Caco-2 (cell line): ENCODE measurements around the gene COX8C. TPM values are rescaled to one million over a fixed set of nuclear protein-coding genes. Genes with fewer than 3 reads are reported as not detected.

Experiments used
- BruUV-seq: library from RNA; stranded (reverse); fragments of 400-500 nt; replicated peaks from 2 replicates; lab custom pipeline; 2021; lab: Mats Ljungman, UMichigan
- CTCF ChIA-PET: fragments of 300-600 bp; sonication (Branson Sonifier 250); formaldehyde crosslinking; loops from one replicate; lab custom pipeline; 2022; ENCODE audit warnings: antibody characterized with exemption; lab: Charles Lee
- POLR2A ChIA-PET: fragments of 300-600 bp; sonication (Branson Sonifier 250); formaldehyde crosslinking; loops from one replicate; lab custom pipeline; 2022; ENCODE audit warnings: antibody characterized with exemption; lab: Charles Lee
- DNase-seq, 2 experiments: peaks; one replicate each; pipeline versions ENCODE4 v3.0.0 to v3.0.0-alpha.2; 2020 to 2022
- H3K27me3 ChIP-seq: replicated peaks from 2 replicates; pipeline ENCODE4 v1.6.0; 2011; ENCODE audit warnings: low read length; ENCODE audit not compliant: control insufficient read depth, insufficient read depth
- H3K36me3 ChIP-seq: 2 replicates; pipeline ENCODE4 v1.5.1; 2011; ENCODE audit warnings: low read length; ENCODE audit not compliant: control insufficient read depth, insufficient read depth
- H3K4me1 ChIP-seq: fragments of 250-450 bp; sonication (Bioruptor Pico); 2 replicates; pipeline ENCODE4 v1.5.1; 2020; ENCODE audit warnings: mild to moderate bottlenecking
- H3K4me3 ChIP-seq: 2 replicates; pipeline ENCODE4 v1.5.1; 2011; ENCODE audit warnings: low read depth, mild to moderate bottlenecking, control low read depth, low read length
- H3K9me3 ChIP-seq: fragments of 250-450 bp; sonication (Bioruptor Pico); 2 replicates; pipeline ENCODE4 v1.5.1; 2020; ENCODE audit warnings: mild to moderate bottlenecking, moderate library complexity
- H3K27ac Mint-ChIP-seq: one replicate; pipeline ENCODE4 v1.8.0; 2022; ENCODE audit warnings: mixed read lengths; ENCODE audit not compliant: unreplicated experiment
- H3K27me3 Mint-ChIP-seq: one replicate; pipeline ENCODE4 v1.8.0; 2022; ENCODE audit warnings: mixed read lengths; ENCODE audit not compliant: insufficient read depth, unreplicated experiment
- H3K36me3 Mint-ChIP-seq: one replicate; pipeline ENCODE4 v1.8.0; 2022; ENCODE audit warnings: mild to moderate bottlenecking, mixed read lengths; ENCODE audit not compliant: insufficient read depth, unreplicated experiment
- H3K4me1 Mint-ChIP-seq: one replicate; pipeline ENCODE4 v1.8.0; 2022; ENCODE audit warnings: low read depth, mixed read lengths; ENCODE audit not compliant: unreplicated experiment
- H3K4me3 Mint-ChIP-seq: one replicate; pipeline ENCODE4 v1.8.0; 2022; ENCODE audit warnings: mild to moderate bottlenecking, moderate library complexity, mixed read lengths; ENCODE audit not compliant: unreplicated experiment
- H3K9me3 Mint-ChIP-seq: one replicate; pipeline ENCODE4 v1.8.0; 2022; ENCODE audit warnings: mixed read lengths; ENCODE audit not compliant: unreplicated experiment
- intact Hi-C: fragments of 100-400 bp; cut with micrococcal nuclease; formaldehyde crosslinking; loops from one replicate; pipeline ENCODE4 v1.10.0; 2022; ENCODE audit not compliant: unreplicated experiment
- total RNA-seq: library from RNA; stranded (reverse); gene quantifications from 2 replicates; pipeline ENCODE4 v1.2.3, GENCODE V29; 2022
- TF ChIP-seq, protein P1 (sequence below), 2 experiments: fragments of 200-600 bp in 1 of 2; IDR thresholded peaks; 1 replicate in 1 of 2; 2 replicates in 1 of 2; pipeline versions ENCODE4 v1.5.1 to v1.8.0; 2011 to 2022; ENCODE audit warnings: antibody characterized with exemption in 1 of 2, control low read depth in 1 of 2, inconsistent platforms in 1 of 2, low read depth in 1 of 2, low read length in 1 of 2, mild to moderate bottlenecking in 1 of 2, moderate library complexity in 1 of 2; ENCODE audit not compliant: insufficient read depth in 1 of 2, severe bottlenecking in 1 of 2, unreplicated experiment in 1 of 2

The COX8C gene
- total RNA-seq, 1 experiment from 2014 or later: not detected

DNA sequence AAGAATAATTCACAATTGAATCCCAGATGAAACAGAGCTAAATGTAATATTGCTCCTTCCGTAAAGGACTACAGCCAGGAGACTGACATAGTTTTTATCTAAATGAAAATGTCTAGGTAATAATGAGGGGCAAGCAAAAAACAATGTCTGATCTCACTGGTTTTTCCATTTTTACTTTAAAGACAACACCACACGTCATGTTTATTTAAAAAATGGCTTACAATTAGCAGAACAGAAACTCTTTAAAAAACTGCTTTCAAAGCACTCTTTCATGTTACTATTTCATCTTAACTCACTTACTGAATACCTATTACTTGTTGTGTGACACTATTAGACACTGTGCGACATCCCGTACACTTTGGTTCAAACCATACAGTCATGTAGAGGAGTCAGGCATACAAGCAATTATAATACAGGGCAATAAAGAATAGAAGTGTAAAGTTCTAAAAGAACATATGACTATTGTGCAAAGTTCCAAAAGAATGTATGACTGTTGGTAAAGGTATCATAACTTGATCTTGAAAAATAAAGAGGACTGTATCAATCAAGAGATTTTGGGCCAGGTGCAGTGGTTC is 23.3 kb upstream of the COX8C start:
- Mint-ChIP-seq H3K9me3 (no peaks in the 10 kb centered on the region), H3K36me3 (peaks cover 10% of the 10 kb centered on the region), H3K4me1 (no peaks in the 10 kb centered on the region), H3K27ac (no peak overlapping the region), H3K4me3 (no peak overlapping the region), H3K27me3 (no peaks in the 10 kb centered on the region)
- DNase-seq: no peak
- H3K36me3 ChIP-seq: peaks cover 2% of the 10 kb centered on the region
- TF ChIP-seq, protein P1, sequence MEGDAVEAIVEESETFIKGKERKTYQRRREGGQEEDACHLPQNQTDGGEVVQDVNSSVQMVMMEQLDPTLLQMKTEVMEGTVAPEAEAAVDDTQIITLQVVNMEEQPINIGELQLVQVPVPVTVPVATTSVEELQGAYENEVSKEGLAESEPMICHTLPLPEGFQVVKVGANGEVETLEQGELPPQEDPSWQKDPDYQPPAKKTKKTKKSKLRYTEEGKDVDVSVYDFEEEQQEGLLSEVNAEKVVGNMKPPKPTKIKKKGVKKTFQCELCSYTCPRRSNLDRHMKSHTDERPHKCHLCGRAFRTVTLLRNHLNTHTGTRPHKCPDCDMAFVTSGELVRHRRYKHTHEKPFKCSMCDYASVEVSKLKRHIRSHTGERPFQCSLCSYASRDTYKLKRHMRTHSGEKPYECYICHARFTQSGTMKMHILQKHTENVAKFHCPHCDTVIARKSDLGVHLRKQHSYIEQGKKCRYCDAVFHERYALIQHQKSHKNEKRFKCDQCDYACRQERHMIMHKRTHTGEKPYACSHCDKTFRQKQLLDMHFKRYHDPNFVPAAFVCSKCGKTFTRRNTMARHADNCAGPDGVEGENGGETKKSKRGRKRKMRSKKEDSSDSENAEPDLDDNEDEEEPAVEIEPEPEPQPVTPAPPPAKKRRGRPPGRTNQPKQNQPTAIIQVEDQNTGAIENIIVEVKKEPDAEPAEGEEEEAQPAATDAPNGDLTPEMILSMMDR (IDR thresholded peaks at IDR 0.05; ENCODE audit: insufficient read depth in 1 of 2, low read depth in 1 of 2, low read length in 1 of 2, severe bottlenecking in 1 of 2, unreplicated experiment in 1 of 2): no peak
- H3K27me3 ChIP-seq: no peaks in the 10 kb centered on the region
- CTCF ChIA-PET: no interaction called here
- BruUV-seq: no TSS peak
- H3K4me1 ChIP-seq: peaks cover 4% of the 10 kb centered on the region
- intact Hi-C loops: no loop called here
- no peaks in the 10 kb centered on the region for H3K9me3 ChIP-seq
- H3K4me3 ChIP-seq: no peak overlapping the region
- POLR2A ChIA-PET: no interaction called here

DNA sequence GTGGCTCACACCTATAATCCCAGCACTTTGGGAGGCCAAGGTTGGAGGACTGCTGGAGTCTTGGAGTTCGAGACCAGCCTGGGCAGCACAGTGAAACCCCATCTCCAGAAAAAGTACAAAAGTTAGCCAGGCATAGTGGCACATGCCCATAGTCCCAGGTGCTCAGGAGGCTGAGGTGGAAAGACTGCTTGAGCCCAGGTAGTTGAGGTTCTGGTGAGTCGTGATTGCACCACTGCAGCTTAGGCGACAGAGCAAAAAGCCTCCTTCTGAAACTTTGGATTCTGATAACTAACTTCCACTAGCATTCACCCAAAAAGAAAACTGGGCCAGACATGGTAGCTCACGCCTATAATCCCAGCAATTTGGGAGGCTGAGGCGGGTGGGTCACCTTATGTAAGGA is 20.8 kb upstream of the COX8C start:
- POLR2A ChIA-PET: no interaction called here
- H3K4me3 Mint-ChIP-seq: no peak overlapping the region
- BruUV-seq: no TSS peak
- H3K36me3 ChIP-seq: peaks cover 2% of the 10 kb centered on the region
- H3K27me3 Mint-ChIP-seq: no peaks in the 10 kb centered on the region
- intact Hi-C loops: no loop called here
- H3K4me3 ChIP-seq: no peak overlapping the region
- DNase-seq: no peak
- peaks cover 18% of the 10 kb centered on the region for H3K4me1 ChIP-seq
- no peak overlapping the region for H3K27ac Mint-ChIP-seq
- no peaks in the 10 kb centered on the region for H3K27me3 ChIP-seq
- TF ChIP-seq, protein P1 (IDR thresholded peaks at IDR 0.05; ENCODE audit: insufficient read depth in 1 of 2, low read depth in 1 of 2, low read length in 1 of 2, severe bottlenecking in 1 of 2, unreplicated experiment in 1 of 2): no peak
- CTCF ChIA-PET: no interaction called here
- no peaks in the 10 kb centered on the region for H3K9me3 Mint-ChIP-seq
- H3K4me1 Mint-ChIP-seq: peaks cover 13% of the 10 kb centered on the region
- H3K9me3 ChIP-seq: no peaks in the 10 kb centered on the region
- peaks cover 6% of the 10 kb centered on the region for H3K36me3 Mint-ChIP-seq

DNA sequence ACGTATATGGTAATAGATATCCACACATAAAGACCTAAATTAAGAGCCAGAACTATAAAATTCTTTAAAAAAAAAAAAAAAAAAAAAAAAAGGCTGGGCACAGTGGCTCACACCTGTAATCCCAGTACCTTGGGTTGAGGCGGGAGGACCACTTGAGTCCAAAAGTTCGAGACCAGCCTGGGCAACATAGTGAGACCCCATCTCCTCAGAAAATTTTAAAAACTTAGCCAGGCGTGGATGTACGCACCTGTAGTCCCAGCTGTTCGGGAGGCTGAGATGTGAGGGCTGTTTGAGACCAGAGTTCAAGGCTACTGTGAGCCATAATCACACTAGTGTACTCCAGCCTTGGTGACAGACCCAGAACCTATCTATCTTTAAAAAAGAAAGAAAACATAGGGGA is 18.4 kb upstream of the COX8C start:
- Mint-ChIP-seq H3K36me3 (peaks cover 24% of the 10 kb centered on the region), H3K4me3 (no peak overlapping the region), H3K27ac (no peak overlapping the region), H3K9me3 (no peaks in the 10 kb centered on the region), H3K4me1 (peaks cover 13% of the 10 kb centered on the region), H3K27me3 (no peaks in the 10 kb centered on the region)
- no TSS peak for BruUV-seq
- peaks cover 2% of the 10 kb centered on the region for H3K36me3 ChIP-seq
- POLR2A ChIA-PET: no interaction called here
- no peaks in the 10 kb centered on the region for H3K27me3 ChIP-seq
- H3K4me1 ChIP-seq: peaks cover 18% of the 10 kb centered on the region
- no peak for DNase-seq
- intact Hi-C loops: no loop called here
- H3K4me3 ChIP-seq: no peak overlapping the region
- CTCF ChIA-PET: no interaction called here
- no peaks in the 10 kb centered on the region for H3K9me3 ChIP-seq
- TF ChIP-seq, protein P1 (IDR thresholded peaks at IDR 0.05; ENCODE audit: insufficient read depth in 1 of 2, low read depth in 1 of 2, low read length in 1 of 2, severe bottlenecking in 1 of 2, unreplicated experiment in 1 of 2): no peak
